ENCODE results near the gene SNX5.

Gene SNX5

DNA sequence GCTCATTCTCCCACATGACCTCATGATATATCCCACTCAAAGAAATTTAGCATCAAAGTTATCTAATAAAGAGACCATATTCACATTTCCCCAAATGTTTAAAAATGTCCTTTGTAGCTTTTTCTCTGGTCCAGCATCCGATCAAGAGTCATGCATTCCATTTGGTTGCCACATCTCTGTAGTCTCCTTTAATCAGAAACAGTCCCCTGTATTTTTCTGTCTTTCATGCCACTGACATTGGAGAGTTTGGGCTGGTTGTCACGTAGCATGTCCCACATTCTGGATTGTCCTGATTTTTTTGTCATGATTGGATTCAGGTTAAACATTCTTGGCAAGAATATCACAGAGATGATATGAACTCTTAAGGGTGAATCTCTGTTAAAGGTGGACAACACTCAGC, 55.7 kb downstream of the SNX5 start:
- DNase-seq, result no peak

DNA sequence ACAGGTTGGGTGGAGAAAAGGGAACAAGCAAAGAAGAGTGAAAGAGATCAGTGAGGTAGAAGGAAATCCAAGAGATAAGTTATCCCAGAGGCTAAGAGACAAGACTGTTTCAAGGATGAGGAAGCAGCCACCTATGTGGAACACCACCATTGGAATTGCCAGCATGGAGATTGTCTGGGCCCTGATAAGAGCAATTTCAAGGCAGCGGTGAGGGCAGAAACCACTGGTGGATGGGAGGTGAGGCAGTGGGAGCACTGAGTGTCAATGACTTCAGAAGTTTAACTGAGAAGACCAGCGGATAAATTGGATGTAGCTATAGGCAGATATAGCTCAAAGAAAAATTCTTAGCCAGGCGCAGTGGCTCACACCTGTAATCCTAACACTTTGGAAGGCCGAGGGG, 56.7 kb downstream of the SNX5 start:
- no peak for DNase-seq

DNA sequence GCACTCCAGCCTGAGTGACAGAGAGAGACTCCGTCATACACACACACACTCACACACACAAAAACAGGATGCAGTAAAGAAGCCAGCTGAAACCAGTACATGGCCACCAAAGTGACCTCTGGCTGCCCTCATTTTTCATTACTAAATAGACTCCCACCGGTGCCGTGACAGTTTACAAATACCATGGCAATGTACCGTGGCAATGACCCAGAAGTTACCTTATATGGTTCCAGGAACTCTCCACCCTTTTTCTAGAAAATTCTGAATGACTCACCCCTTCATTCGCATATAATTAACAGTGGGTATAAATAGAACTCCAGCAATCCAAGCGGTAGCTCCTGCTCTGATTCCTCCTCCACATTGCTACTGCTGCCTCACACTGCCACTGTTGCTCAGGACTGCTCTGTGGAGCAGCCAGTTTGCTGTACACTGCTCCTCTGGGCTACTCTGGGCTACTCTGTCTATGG, 57.7 kb downstream of the SNX5 start:
- DNase-seq, result no peak

DNA sequence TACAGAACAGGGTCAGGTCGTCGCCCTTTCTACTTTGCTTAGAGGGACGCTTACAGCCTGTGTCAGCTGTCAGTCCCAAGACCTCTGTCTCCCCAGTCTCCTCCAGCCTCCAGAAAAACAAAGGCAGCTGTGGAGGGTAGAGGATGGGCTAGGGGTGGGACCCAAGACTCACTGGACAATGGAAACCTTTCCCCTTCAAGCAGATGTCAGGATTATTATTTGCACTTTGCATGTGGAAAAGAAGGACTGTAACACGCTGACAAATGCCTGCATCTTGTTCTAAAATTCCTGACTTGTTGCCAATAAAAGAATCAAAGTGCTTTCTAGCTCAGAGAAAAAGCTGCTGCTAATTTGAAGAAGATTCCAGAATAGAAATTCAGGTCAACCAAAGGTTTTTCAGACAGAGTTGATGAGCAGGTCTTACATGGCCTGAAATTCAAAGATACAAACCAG, 58.7 kb downstream of the SNX5 start:
- DNase-seq, result no peak

DNA sequence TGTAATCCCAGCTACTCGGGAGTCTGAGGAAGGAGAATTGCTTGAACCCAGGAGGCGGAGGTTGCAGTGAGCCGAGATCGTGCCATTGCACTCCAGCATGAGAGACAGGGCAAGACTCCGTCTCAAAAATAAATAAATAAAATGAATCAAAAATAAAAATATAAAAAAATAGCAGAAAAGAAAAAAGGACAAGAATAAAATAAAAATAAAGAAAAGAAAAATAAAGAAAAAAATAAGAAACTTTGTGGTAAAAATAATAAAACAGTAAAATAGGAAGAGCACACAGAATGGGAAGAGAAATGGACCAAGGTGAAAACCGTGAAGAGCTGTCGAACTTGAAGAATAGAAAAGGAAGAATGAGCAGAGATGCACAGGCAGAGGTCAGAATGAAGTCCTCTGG, 63.0 kb downstream of the SNX5 start:
- no peak for DNase-seq

DNA sequence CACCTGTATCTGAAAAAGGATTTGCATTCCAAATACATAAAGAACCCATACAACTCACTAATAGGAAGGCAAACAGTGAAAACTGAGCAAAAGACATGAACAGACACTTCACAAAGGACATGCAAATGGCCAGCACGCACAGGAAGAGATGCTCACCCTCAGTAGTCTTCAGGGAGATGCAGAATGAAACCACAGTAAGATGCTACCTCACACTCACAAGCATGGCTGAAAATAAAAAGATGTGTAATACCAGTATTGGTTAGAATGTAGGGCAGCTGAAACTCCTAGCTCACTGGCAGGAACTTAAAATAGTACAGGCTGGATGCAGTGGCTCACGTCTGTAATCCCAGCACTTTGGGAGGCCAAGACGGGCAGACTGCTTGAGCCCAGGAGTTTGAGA, 64.6 kb downstream of the SNX5 start:
- DNase-seq, result no peak

DNA sequence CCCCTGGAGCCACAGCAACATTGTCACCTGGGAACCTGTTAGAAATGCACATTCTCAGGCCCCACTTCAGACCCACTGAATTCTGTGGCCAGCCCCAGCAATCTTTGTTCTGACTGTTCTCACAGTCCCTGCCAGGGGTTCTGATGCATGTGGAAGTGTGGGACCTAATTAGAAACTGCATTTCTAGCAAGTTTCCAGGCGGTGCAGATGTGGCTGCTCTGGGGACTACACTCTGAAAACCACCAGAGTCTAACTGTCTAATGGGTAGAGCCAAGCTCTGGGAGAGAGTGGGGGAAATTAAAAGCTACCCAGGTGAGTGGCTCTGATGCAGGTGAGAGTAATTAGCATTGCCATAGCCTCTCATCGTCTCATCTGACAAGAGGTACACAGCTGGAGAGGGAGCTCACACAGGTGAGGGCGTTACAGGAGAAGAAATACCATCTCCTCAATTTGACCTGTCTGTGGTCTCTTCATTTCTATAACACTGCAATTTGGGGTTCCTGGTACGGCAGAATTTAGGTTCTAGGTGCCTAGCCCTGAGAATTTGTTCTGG, 66.0 kb downstream of the SNX5 start:
- no peak for DNase-seq

DNA sequence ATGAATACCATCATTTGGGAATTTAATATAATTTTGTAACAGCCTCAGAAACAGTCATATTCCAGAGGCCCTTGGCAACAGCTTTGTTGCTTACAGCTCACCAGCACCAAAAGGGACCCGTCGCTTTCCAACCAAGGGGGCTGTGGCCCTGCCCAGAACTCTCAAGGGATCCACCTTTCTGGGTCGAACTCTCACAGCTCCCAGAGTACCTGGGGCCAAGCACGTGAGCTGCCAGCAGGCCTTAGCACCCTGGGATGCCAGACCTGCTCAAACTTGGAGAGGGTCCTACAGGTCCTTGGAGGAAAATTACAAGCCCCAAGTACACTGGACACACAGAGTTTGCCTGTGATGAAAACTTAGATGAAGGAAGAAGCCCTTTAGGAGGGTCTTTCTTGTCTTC, 66.6 kb downstream of the SNX5 start:
- DNase-seq, result no peak

DNA sequence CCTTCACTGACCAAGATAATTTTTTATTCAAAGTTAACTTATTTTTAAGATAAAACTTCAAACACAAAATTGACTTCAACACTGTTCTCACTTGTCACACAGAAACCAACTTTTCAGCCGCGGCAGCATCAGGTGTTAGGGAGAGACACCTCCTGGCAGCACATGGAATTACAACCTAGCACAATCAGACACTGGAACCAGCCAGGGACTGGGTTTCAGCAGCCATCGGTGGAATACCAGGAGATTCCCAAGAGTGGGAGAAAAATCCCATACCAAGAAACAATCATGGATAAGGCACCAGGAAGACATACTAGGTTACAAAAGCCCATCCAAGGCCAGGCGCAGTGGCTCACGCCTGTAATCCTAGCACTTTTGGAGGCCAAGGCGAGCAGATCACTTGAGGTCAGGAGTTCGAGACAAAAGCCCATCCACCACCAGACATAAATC, 70.0 kb downstream of the SNX5 start:
- DNase-seq, result peak; percentile 25

DNA sequence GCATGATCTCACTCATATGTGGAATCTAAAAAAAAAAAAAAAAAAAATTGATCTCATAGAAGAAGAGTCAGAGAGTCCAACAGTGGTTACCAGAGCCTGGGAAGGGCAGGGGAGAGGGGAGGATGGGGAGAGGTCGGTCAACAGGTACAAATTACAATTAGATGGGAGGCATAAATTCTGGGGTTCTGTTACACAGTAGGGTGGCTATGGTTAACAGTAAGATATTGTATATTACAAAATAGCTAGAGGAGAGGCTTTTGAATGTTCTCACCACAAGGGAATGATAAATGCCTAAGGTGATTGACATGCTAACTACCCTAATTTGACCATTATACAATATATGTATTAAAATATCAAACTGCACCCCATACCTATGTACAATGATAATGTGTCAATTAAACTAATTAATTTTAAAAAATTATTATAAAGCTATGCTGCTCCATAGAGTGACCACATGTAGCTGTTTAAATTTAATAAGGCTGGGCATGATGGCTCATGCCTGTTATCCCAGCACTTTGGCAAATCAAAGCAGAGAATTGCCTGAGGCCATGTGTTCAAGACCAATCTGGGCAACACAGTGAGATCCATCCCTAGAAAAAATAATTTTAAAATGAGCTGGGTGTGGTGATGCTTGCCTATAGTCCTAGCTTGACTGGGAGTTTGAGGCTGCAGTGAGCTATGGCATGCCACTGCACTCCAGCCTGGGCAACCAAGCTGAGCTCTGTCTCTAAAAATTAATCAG, 70.9 kb downstream of the SNX5 start:
- DNase-seq, result no peak

DNA sequence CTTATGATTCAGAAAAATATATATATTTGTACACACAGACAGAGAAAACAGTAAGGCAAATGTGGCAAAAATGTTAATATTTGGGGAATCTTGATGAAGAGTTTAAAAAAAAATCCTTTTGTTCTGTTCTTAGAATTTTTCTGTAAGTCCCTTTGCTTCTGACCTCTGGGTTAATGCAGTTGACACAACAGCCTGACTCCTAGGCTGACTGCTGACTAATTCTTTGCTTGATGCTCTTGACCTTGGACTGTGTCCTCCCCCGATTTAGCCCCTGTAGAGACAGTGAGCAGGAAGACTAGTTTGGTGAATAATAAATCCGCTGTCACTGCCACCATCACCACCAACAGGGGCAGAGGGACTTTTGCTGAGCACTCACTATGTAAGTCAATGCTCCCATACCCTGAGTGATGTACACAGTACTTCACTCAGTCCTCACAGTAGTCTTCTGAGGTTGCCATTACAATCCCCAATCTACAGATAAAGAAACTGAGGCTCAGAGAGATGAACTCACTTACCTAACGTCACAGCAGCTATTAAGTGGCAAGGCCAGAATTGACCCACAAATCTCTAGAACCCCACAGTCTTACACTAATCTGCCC, 71.7 kb downstream of the SNX5 start:
- DNase-seq, result no peak

DNA sequence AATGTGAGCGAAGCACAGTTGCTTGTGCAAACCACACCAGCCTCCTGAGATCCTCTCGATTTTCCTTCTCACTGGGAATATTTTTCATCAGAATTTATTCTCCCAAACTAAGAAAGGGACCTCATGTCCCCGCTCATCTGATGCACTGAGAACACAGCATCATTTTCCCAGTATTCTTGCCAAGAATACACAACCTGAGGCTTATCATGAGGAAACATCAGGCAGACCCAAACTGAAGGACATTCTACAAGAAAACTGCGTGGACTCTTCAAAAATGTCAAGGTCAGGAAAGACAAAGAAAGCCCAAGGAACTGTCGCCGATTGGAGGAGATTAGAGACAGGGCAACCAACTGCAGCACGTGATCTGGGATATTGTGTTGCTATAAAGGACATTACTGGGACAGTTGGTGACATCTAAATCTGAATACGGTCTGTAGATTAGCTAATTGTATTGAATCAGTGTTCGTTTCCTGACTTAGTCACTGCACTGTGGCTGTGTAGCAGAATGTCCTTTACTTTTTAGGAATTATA, 72.3 kb downstream of the SNX5 start:
- no peak for DNase-seq

DNA sequence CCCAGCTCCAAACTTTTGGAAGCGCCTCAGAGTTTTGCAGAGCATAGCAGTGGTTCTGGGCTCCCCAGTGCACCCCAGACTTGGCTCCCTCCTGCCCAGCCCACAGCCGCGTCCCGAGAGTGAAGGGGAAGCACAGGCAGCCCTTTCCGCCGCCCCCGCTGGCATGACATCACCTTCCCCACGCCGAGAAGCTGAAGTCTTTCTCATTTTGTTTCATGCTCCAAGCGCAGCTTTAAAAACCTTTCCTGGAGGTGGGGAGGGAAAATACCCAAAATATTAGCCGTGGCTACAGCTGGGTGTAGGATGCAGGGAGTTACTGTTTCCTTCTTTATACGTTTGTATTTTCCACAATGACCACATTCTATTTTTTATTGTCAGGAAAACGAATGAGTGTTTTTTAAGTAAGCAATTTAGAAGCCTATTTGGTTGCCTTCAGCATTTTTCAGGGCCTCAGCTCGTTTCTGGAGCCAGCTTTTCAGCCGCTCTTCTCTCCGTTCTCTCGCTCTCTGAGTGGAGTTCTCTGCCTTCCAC, 72.9 kb downstream of the SNX5 start:
- no peak for DNase-seq

DNA sequence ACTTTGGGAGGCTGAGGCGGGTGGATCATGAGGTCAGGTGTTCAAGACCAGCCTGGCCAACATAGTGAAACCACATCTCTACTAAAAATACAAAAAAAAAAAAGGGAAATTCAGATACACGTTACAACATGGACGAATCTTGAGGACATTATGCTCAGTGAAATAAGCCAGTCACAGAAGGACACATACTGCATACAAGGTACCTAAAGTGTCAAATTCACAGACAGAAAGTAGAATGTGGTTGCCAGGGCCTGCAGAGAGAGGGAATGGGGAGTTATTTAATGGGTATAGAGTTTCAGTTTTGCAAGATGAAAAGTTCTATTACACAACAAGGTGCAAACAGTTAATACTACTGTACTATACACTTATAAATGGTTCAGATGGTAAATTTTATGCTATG, 75.1 kb downstream of the SNX5 start:
- DNase-seq, result no peak

DNA sequence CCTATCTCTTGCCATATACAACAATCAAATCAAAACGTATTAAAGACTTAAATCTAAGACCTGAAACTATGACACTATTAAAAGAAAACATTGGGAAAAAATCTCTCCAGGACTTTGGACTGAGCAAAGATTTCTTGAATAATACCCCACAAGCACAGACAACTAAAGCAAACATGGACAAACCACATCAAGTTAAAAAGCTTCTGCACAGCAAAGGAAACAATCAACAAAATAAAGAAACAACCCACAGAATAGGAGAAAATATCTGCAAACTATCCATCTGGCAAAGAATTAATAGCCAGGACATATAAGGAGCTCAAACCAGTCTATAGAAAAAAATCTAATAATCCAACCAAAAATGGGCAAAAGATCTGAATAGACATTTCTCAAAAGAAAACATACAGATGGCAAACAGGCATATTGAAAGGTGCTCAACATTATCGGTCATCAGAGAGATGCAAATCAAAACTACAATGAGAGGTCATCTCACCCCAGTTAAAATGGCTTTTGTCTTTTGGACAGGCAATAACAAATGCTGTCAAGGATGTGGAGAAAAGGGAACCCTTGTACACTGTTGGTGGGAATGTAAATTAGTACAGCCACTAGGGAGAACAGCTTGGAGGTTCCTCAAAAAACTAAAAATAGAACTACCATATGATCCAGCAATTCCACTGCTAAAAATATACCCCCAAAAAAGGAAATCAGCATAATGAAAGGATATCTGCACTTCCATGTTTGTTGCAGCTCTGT, 76.2 kb downstream of the SNX5 start:
- DNase-seq, result no peak

Data from NCI-H1436 (cell line).